GM19238 (cell line): ENCODE results near the gene PM20D2.
"Not testable (repeated sequence)": the region's sequence is repeated elsewhere in the genome, so short reads cannot be mapped to it uniquely, and the experiment has no call there.

Experiments used
- DNase-seq: peaks from one replicate; pipeline ENCODE4 v3.0.0; 2011; ENCODE audit warnings: low spot score; ENCODE audit not compliant: insufficient read length

Gene PM20D2

GRCh38 chr6:89145956-89146717 is at the start of gene PM20D2:
PM20D2 (plus strand) TSS chr6:89146055; CDS start chr6:89146145, 90 bp downstream.
- DNase-seq, result peak; percentile 63

DNA sequence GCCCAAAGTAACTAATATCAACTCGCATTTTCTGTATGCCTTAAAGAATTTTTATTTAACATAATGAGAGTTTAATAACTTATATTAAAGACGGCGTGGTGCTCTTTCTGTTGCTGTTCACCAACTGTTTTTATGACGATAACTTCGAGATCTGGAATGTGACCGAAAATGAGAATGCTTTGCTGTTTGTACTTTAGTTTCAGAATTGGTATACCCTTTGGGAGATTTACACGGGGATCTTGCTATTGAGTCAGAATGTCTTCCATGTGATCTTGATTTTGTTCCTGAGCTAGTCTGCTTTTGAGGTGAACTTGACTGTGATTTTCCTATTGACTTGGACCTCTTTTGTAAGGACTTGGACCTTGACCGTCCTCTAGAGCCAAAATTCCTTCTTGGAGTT is 47.4 kb upstream of the PM20D2 start:
- DNase-seq, result no peak

- no peak for DNase-seq
These were observed 45.7 kb upstream of the PM20D2 start for GRCh38 chr6:89100114-89100513.

DNA sequence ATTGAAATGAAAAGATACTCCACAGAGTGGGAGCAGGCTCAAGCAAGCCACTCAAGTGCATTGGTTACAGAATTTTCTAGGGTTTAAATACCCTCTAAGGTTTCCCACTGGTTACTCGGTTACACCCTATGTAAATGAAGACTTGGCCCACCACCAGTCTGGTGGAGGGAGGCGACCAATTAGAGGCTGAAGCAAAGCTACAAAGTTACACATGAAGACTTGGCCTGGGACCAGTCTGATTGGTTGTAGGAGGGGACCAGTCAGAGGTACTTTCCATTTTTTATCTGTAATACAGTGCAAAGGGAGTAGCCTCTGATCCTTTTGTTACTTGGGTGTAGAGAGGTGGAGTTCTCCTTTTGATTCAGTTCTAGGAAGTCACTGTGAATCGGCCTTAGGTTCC is 35.6 kb upstream of the PM20D2 start:
- no peak for DNase-seq

DNA sequence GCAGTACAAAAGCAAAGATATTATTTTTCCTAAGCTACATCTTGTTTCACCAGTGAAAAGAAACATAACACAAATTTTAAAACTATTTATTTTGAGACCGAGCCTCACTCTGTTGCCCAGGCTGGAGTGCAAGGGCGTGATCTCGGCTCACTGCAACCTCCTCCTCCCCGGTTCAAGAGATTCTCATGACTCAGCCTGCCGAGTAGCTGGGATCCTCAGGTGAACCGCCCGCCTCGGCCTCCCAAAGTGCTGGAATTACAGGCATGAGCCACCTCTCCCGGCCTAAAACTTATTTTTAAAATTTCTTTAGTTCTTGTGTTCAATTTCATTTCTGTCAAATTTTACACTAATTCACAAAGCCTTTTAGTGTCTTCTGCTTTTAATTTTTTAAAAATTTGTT is 33.9 kb upstream of the PM20D2 start:
- no peak for DNase-seq

- DNase-seq, result no peak
These were observed 29.2 kb upstream of the PM20D2 start for GRCh38 chr6:89116702-89117101.

DNA sequence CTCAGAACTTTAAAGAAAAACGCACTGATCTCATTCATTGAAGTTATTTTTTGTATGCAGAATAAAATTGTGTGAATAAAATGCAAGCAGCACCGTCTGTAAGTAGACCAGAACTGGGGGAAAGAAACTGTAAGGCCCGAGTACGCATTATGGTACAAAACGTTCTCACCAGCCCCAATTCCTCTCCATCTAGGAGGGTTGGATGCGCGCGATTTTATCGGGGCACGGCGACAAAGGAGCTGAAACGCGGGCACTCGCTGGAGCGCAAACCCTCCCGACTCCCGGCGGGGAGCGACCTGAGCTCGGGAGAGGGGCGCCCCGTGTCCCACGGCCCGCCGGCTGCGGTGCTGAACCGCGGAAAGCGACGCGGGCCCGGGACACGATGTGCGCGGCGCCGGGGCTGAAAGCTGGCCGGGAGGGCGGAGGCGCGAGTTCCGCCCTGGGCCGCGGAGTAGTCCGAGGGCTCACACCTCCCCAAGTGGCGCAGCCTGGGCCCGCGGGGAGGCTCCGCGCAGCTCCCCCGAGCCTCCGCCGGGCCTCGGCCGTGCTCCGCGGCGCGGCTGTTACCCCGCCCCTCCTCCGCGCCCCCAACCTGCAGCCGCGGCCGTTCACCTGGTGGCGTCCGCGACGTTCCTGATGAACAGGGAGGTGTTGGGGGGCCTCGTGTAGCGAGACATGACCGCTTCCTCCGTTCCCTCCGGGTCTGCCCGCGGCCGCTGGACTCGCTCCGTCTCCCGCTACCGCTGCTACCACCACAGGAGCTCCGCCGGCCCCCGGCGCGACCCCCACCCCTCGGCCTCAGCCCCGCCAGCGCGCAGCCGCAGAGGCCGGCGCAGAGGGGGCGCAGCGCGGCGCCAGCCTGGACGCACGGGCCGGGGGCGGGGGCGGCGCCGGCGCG is 28.4 kb upstream of the PM20D2 start, which contains the start of gene SRSF12:
Gene SRSF12, minus strand, starts transcription at position 861 of the 898 bp plus-strand sequence. Its CDS starts 184 bp downstream, at position 677.
- peak; percentile 74 for DNase-seq

DNA sequence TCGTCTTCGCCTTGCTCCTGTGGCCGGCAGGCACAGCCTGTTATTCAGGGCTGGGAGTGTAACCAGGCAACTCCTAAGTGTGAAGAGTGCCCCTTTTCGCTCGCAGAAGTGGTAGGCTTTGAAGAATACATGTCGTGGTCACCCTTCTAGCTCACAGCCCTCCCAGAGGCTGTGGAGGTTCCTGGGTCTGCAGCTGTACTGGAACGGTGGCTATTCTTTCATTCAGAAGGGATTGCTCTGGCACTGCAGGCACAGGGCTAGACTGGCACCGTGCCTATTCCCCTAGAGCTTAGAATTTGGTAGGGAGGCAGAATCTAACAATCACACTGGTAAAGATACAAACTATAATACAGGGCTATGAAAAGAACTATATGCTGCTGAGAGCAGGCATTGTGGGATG is 26.9 kb upstream of the PM20D2 start:
- DNase-seq, result no peak

GRCh38 chr6:89120371-89120770 is 25.5 kb upstream of the PM20D2 start:
- DNase-seq, result no peak

GRCh38 chr6:89121934-89122333 is 23.9 kb upstream of the PM20D2 start:
- DNase-seq, result no peak

- DNase-seq, result no peak
These were observed 23.2 kb upstream of the PM20D2 start for GRCh38 chr6:89122625-89123024.

- not testable (repeated sequence) for DNase-seq
These were observed 17.6 kb upstream of the PM20D2 start for GRCh38 chr6:89128256-89128671.

GRCh38 chr6:89131599-89131998 is 14.3 kb upstream of the PM20D2 start:
- no peak for DNase-seq

GRCh38 chr6:89132057-89132456 is 13.8 kb upstream of the PM20D2 start:
- no peak for DNase-seq

GRCh38 chr6:89133981-89134380 is 11.9 kb upstream of the PM20D2 start:
- DNase-seq, result no peak

DNA sequence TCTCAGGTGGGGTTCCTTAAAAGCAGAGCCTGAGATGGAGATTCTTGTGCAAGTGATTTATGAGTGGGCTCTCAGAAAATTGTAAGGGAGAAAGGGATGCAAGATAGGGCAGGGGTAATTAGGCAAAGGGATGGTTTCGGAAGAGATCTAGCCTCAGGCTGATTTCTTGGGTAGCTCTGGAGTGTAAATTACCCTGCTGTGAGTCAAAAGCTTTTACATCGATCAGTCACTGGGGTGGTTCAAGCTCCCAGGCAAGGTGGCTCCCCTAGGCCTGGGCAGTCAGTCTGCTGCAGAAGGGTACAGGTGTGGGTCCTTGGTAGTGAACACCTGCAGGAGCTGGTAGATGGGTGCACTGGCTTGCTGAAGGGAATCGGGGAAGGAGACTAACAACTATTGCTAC is 11.1 kb upstream of the PM20D2 start:
- no peak for DNase-seq

DNA sequence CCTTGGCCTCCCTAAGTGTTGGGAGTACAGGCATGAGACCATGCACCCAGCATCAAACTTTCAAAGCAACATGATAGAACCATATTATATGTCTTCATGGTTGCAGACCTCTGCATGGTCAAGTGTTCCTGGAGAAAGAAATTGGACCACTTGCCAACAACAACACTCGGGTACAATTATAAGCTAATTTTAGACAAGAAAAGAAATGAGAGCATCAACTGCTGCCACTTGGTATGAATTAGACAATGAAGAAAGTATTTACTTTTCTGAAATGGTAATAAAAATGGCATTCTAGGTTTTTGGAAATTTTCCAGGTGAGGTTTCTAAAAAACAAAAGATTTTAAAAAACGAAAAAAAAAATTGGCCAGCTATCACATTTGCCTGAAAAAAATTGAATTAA is 7.7 kb upstream of the PM20D2 start:
- no peak for DNase-seq

DNA sequence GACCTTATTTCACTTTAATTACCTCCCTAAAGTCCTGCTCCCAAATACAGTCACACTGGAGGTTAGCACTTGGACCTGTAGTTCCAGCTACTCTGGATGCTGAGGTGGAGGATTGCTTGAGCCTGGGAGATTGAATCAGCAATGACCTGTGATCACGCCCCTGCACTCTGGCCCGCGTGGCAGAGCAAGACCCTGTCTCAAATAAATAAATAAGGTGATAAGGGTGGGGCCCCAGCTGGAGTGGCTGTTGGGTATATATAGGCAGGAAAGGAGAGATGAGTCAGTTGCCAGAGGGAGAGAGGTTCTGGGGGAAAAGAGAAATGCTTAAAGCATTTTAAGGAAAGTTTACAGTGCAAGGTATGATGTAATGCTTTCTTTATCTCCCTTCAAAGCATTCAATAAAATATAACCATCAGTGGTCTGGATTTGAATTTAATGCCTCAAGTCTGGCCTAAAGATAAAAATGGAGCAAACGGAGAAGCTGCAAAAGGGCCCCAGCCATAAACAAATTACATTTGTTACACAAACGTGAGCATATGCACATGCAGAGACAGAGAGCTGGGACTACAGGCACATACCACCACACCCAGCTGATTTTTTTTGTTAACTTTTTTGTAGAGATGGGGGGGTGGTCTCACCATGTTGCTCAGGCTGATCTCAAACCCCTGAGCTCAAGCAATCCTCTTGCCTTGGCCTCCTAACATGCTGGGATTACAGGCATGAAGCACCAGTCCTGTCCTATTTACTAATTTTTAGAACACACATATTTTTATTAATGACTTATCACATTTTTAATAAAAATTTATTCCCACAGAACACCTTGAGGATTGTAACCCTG is 6.1 kb upstream of the PM20D2 start:
- DNase-seq, result no peak

DNA sequence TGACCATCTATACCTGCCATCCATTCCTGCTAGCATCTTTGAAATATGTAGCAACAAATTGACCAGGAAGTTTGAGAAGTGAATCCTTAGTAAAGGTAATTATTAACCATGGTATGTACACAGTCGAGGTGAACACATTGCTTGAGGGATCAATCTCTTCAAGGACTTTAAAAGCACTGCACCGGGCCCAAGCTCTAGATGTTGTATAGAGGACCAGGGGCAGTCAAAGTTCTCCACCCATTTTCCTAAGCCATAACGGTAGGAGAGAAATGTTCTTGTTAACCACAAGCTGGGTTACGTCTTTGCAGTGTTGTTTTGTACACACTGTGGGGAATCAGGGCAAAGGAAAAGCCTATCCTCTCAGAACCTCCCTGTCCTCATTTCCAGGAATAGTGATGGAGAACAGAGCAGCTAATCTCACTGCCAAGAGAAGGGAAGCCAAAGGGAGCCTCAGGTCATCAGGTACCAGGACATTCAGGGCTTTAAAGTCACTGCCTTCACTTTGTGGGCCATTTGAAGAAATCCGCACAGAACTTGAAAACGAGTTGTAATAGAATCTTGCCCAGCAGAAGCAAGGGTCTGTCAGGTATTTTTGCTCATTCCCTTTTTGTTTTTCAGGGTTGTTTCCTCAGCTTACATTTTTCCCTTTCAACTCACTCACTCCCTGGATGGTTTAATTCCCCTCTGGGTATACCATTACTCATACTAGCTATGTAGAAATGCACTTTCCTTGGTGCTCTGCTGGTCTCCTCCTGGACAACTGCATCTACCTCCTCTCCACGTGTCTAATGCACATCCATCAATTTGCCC is 5.3 kb upstream of the PM20D2 start:
- no peak for DNase-seq

DNA sequence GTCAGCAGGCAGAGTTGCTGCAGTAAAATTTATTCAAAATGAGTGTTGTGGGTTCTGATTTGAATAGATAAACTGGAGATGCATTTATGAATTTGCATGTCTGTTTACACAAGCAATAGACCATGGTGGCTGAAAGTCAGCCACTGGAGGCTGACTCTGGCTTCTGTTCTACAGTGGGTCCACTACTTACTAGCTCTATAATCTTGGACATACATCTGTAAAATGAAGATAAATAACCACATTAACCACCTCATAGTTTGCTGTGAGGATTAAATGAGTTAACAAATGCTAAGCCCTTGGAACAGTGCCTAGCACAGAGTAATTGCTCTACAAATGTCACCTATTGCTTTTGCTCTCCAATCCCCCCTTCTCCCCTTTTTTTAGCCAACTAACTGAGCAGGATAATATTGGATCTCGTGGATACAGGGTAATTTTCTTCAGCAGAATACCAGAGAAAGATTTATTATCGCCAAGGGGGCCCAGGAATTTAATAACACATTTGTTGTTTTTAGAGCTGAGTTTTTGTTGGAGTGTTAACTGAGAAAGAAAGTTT is 1.4 kb upstream of the PM20D2 start:
- DNase-seq, result peak; percentile 38
